ENCODE results near the gene NAP1L4. TPM values are rescaled to one million over a fixed set of nuclear protein-coding genes. Genes with fewer than 3 reads are reported as not detected.

The NAP1L4 gene
- total RNA-seq, 1 donor from 2014 or later: 148 TPM

GRCh38 chr11:3011891-3012885 is 20.1 kb upstream of the NAP1L4 start:
- H3K27me3 Mint-ChIP-seq (ENCODE audit: unreplicated experiment): no peaks in the 10 kb centered on the region
- no peak for DNase-seq (ENCODE audit: extremely low spot score, unreplicated experiment)
- TF ChIP-seq, protein P1, sequence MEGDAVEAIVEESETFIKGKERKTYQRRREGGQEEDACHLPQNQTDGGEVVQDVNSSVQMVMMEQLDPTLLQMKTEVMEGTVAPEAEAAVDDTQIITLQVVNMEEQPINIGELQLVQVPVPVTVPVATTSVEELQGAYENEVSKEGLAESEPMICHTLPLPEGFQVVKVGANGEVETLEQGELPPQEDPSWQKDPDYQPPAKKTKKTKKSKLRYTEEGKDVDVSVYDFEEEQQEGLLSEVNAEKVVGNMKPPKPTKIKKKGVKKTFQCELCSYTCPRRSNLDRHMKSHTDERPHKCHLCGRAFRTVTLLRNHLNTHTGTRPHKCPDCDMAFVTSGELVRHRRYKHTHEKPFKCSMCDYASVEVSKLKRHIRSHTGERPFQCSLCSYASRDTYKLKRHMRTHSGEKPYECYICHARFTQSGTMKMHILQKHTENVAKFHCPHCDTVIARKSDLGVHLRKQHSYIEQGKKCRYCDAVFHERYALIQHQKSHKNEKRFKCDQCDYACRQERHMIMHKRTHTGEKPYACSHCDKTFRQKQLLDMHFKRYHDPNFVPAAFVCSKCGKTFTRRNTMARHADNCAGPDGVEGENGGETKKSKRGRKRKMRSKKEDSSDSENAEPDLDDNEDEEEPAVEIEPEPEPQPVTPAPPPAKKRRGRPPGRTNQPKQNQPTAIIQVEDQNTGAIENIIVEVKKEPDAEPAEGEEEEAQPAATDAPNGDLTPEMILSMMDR (IDR thresholded peaks at IDR 0.05): no peak
- H3K27ac Mint-ChIP-seq (ENCODE audit: unreplicated experiment): no peak overlapping the region
- H3K4me1 Mint-ChIP-seq (ENCODE audit: unreplicated experiment): peaks cover 16% of the 10 kb centered on the region
- H3K4me3 Mint-ChIP-seq (ENCODE audit: unreplicated experiment): no peak overlapping the region
- H3K36me3 Mint-ChIP-seq (ENCODE audit: unreplicated experiment): peaks cover 61% of the 10 kb centered on the region
- H3K9me3 Mint-ChIP-seq (ENCODE audit: unreplicated experiment): no peaks in the 10 kb centered on the region

- TF ChIP-seq, protein P1 (IDR thresholded peaks at IDR 0.05): no peak
- Mint-ChIP-seq H3K9me3 (ENCODE audit: unreplicated experiment) (no peaks in the 10 kb centered on the region), H3K27ac (ENCODE audit: unreplicated experiment) (no peak overlapping the region), H3K36me3 (ENCODE audit: unreplicated experiment) (peaks cover 54% of the 10 kb centered on the region), H3K4me1 (ENCODE audit: unreplicated experiment) (peaks cover 18% of the 10 kb centered on the region), H3K4me3 (ENCODE audit: unreplicated experiment) (no peak overlapping the region), H3K27me3 (ENCODE audit: unreplicated experiment) (no peaks in the 10 kb centered on the region)
- DNase-seq (ENCODE audit: extremely low spot score, unreplicated experiment): no peak
Observed at GRCh38 chr11:3010521-3011275, 18.6 kb upstream of the NAP1L4 start.

DNA sequence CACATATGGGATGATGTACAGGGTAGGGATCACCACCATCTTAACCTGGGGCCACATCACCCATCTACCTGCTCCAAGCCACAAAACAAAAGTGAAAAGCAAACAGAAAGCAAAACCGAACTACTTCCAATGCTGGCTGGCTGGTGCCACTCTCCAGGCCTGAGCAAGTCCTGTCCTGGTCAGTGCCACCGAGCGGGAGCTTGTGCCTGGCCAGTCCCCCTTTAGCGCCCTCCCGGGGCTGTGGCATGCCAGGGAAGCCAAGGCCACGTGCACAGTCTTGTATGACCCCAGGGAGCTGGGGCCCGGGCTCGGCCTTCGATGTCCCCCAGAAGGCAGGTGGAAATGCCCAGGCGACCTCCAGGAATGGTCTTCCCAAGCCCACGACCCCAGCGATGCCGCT is 17.9 kb upstream of the NAP1L4 start:
- Mint-ChIP-seq H3K9me3 (ENCODE audit: unreplicated experiment) (no peaks in the 10 kb centered on the region), H3K4me3 (ENCODE audit: unreplicated experiment) (no peak overlapping the region), H3K36me3 (ENCODE audit: unreplicated experiment) (peaks cover 54% of the 10 kb centered on the region), H3K27ac (ENCODE audit: unreplicated experiment) (no peak overlapping the region), H3K4me1 (ENCODE audit: unreplicated experiment) (peaks cover 18% of the 10 kb centered on the region), H3K27me3 (ENCODE audit: unreplicated experiment) (no peaks in the 10 kb centered on the region)
- TF ChIP-seq, protein P1 (IDR thresholded peaks at IDR 0.05): no peak
- no peak for DNase-seq (ENCODE audit: extremely low spot score, unreplicated experiment)

GRCh38 chr11:3009481-3009880 is 17.4 kb upstream of the NAP1L4 start:
- Mint-ChIP-seq H3K36me3 (ENCODE audit: unreplicated experiment) (peaks cover 50% of the 10 kb centered on the region), H3K4me3 (ENCODE audit: unreplicated experiment) (no peak overlapping the region), H3K27me3 (ENCODE audit: unreplicated experiment) (no peaks in the 10 kb centered on the region), H3K27ac (ENCODE audit: unreplicated experiment) (no peak overlapping the region), H3K4me1 (ENCODE audit: unreplicated experiment) (peaks cover 14% of the 10 kb centered on the region), H3K9me3 (ENCODE audit: unreplicated experiment) (no peaks in the 10 kb centered on the region)
- TF ChIP-seq, protein P1 (IDR thresholded peaks at IDR 0.05): no peak
- no peak for DNase-seq (ENCODE audit: extremely low spot score, unreplicated experiment)
